CD4-positive, alpha-beta T cell (primary cell): ENCODE results near the gene CRACR2A. TPM values are rescaled to one million over a fixed set of nuclear protein-coding genes. Genes with fewer than 3 reads are reported as not detected.

Experiments
- ATAC-seq: fragments of 200-7000 bp; cut with Tn5 transposase; one replicate; pipeline ENCODE4 v1.10.0; 2022; ENCODE audit warnings: mild to moderate bottlenecking; ENCODE audit not compliant: poor library complexity
- CTCF ChIA-PET: fragments of 350-600 bp; sonication (Branson Sonifier 250); formaldehyde crosslinking; loops from one replicate; lab custom pipeline; 2021; ENCODE audit warnings: antibody characterized with exemption, inconsistent platforms; lab: Charles Lee
- POLR2A ChIA-PET: fragments of 350-600 bp; sonication (Branson Sonifier 250); formaldehyde crosslinking; loops from one replicate; lab custom pipeline; 2021; ENCODE audit warnings: antibody characterized with exemption, inconsistent platforms; lab: Charles Lee
- DNase-seq, 14 experiments: peaks; one replicate each; pipeline ENCODE4 v3.0.0-alpha.2; 2013 to 2020; ENCODE audit warnings: mixed read lengths in 2 of 14
- H3K27ac ChIP-seq, 2 donors: one replicate each; pipeline versions ENCODE4 v1.5.1 to v1.7.0; 2013; ENCODE audit warnings: low read length in 2 of 2, low read depth in 1 of 2, mild to moderate bottlenecking in 1 of 2
- H3K27me3 ChIP-seq, 2 experiments: 1 replicate in 1 of 2; 2 replicates in 1 of 2; pipeline versions ENCODE4 v1.6.1 to v1.7.0; 2013; ENCODE audit warnings: low read length in 2 of 2, control low read depth in 1 of 2, mild to moderate bottlenecking in 1 of 2, moderate library complexity in 1 of 2; ENCODE audit not compliant: insufficient read depth in 2 of 2, control insufficient read depth in 1 of 2
- H3K36me3 ChIP-seq: one replicate; pipeline ENCODE4 v1.6.1; 2013; ENCODE audit warnings: low read length, control low read depth; ENCODE audit not compliant: insufficient read depth
- H3K4me1 ChIP-seq: one replicate; pipeline ENCODE4 v1.6.1; 2013; ENCODE audit warnings: low read length, control low read depth; ENCODE audit not compliant: insufficient read depth
- H3K4me3 ChIP-seq: one replicate; pipeline ENCODE4 v1.5.1; 2013; ENCODE audit warnings: mild to moderate bottlenecking, low read length, moderate library complexity
- H3K9me3 ChIP-seq, 2 experiments: 1 replicate in 1 of 2; 2 replicates in 1 of 2; pipeline versions ENCODE4 v1.6.1 to v1.7.0; 2013; ENCODE audit warnings: low read length in 2 of 2, mild to moderate bottlenecking in 2 of 2, control low read depth in 1 of 2, moderate library complexity in 1 of 2; ENCODE audit not compliant: control insufficient read depth in 1 of 2, insufficient read depth in 1 of 2
- H3K27ac Mint-ChIP-seq: one replicate; pipeline ENCODE4 v1.8.0; 2020; ENCODE audit warnings: mixed read lengths
- H3K27me3 Mint-ChIP-seq: one replicate; pipeline ENCODE4 v1.8.0; 2021; ENCODE audit warnings: mixed read lengths
- H3K36me3 Mint-ChIP-seq: one replicate; pipeline ENCODE4 v1.8.0; 2021; ENCODE audit warnings: low read depth, mixed read lengths
- H3K4me1 Mint-ChIP-seq: one replicate; pipeline ENCODE4 v1.8.0; 2021; ENCODE audit warnings: low read depth, mixed read lengths
- H3K4me3 Mint-ChIP-seq: one replicate; pipeline ENCODE4 v1.8.0; 2020; ENCODE audit warnings: mild to moderate bottlenecking, mixed read lengths
- H3K9me3 Mint-ChIP-seq: one replicate; pipeline ENCODE4 v1.8.0; 2020; ENCODE audit warnings: mixed read lengths
- CTCF ChIP-seq: fragments of 200-600 bp; IDR thresholded peaks from one replicate; pipeline ENCODE4 v1.8.0; 2022; ENCODE audit warnings: antibody characterized with exemption, mild to moderate bottlenecking
- intact Hi-C, 2 experiments: fragments of 100-400 bp; cut with DNase I in 1 of 2; cut with micrococcal nuclease in 1 of 2; formaldehyde crosslinking; loops; one replicate each; pipeline versions ENCODE4 v1.15.1 to v1.9.0; 2023 to 2025; cut with DNase I, micrococcal nuclease
- total RNA-seq, 174 experiments: library from RNA in 2 of 174; stranded (reverse) in 2 of 174; gene quantifications; one replicate each; pipeline ENCODE4 v1.2.3 and lab custom pipeline; 2021 to 2026

Gene CRACR2A
- total RNA-seq, 2 experiments from 2014 or later, result 23.5 to 27.5 TPM

- peaks cover 0 to 3% of the 10 kb centered on the region in 2 experiments for H3K9me3 ChIP-seq
- no peak overlapping the region for H3K4me3 ChIP-seq
- POLR2A ChIA-PET, result no interaction called here
- H3K36me3 Mint-ChIP-seq, result peaks cover 62% of the 10 kb centered on the region
- H3K27ac ChIP-seq, result no peak overlapping the region
- intact Hi-C loops, result no loop called here
- no peak overlapping the region for H3K4me3 Mint-ChIP-seq
- H3K36me3 ChIP-seq, result peaks cover 45% of the 10 kb centered on the region
- no peaks in the 10 kb centered on the region for H3K9me3 Mint-ChIP-seq
- ATAC-seq (no peak), DNase-seq (no peak)
- H3K27me3 Mint-ChIP-seq, result no peaks in the 10 kb centered on the region
- TF ChIP-seq CTCF, result no peak
- H3K27ac Mint-ChIP-seq, result peak overlapping the region; percentile 58
- CTCF ChIA-PET, result no interaction called here
- H3K4me1 ChIP-seq, result peaks cover 52% of the 10 kb centered on the region
- peaks cover 69% of the 10 kb centered on the region for H3K4me1 Mint-ChIP-seq
- H3K27me3 ChIP-seq, result no peaks in the 10 kb centered on the region
These were observed 7.8 kb downstream of the CRACR2A start for GRCh38 chr12:3745152-3745551.

- Histone ChIP-seq H3K27ac (no peak overlapping the region), H3K4me1 (peaks cover 48% of the 10 kb centered on the region), H3K36me3 (peaks cover 45% of the 10 kb centered on the region), H3K9me3 (peaks cover 0 to 3% of the 10 kb centered on the region in 2 experiments), H3K4me3 (no peak overlapping the region), H3K27me3 (no peaks in the 10 kb centered on the region)
- CTCF ChIA-PET, result interaction anchor here (1.2 kb wide), 1 partner anchor 9 kb away, joined by 10 read pairs; the partner anchor contains the start of gene CRACR2A
- POLR2A ChIA-PET, result interaction anchor here (2.3 kb wide), 1 partner anchor 9 kb away, joined by 11 read pairs; the partner anchor contains the start of gene CRACR2A
- no peak for ATAC-seq
- H3K4me3 Mint-ChIP-seq, result no peak overlapping the region
- peaks cover 64% of the 10 kb centered on the region for H3K36me3 Mint-ChIP-seq
- H3K27ac Mint-ChIP-seq, result peak overlapping the region; percentile 58
- TF ChIP-seq CTCF, result no peak
- intact Hi-C loops, result no loop called here
- H3K27me3 Mint-ChIP-seq, result no peaks in the 10 kb centered on the region
- peaks cover 65% of the 10 kb centered on the region for H3K4me1 Mint-ChIP-seq
- no peaks in the 10 kb centered on the region for H3K9me3 Mint-ChIP-seq
- DNase-seq, result peak in 3 of 14 experiments; percentile 25 to 40 (median 26)
These were observed 8.5 kb downstream of the CRACR2A start for GRCh38 chr12:3744229-3744901.

- Histone ChIP-seq H3K27ac (no peak overlapping the region), H3K36me3 (peaks cover 42% of the 10 kb centered on the region), H3K4me3 (no peak overlapping the region), H3K4me1 (peaks cover 43% of the 10 kb centered on the region), H3K27me3 (no peaks in the 10 kb centered on the region), H3K9me3 (peaks cover 0 to 3% of the 10 kb centered on the region in 2 experiments)
- Mint-ChIP-seq H3K4me1 (peaks cover 59% of the 10 kb centered on the region), H3K4me3 (no peak overlapping the region), H3K9me3 (no peaks in the 10 kb centered on the region), H3K27ac (peak overlapping the region; percentile 58), H3K36me3 (peaks cover 69% of the 10 kb centered on the region), H3K27me3 (no peaks in the 10 kb centered on the region)
- DNase-seq, result no peak
- POLR2A ChIA-PET, result interaction anchor here (2.3 kb wide), 1 partner anchor 9 kb away, joined by 11 read pairs; the partner anchor contains the start of gene CRACR2A
- no peak for ATAC-seq
- no peak for TF ChIP-seq CTCF
- CTCF ChIA-PET, result interaction anchor here (1.2 kb wide), 1 partner anchor 9 kb away, joined by 10 read pairs; the partner anchor contains the start of gene CRACR2A
- intact Hi-C loops, result no loop called here
These were observed 9.1 kb downstream of the CRACR2A start for GRCh38 chr12:3743803-3744202.
